ENCODE results near the gene PKN1.

Gene PKN1

GRCh38 chr19:14515501-14516047, 82.5 kb downstream of the PKN1 start:
- ATAC-seq = no peak
- DNase-seq = no peak

GRCh38 chr19:14516048-14516534, 83.0 kb downstream of the PKN1 start:
- ATAC-seq (no peak), DNase-seq (no peak)

- no peak for ATAC-seq
- DNase-seq = no peak
Observed at GRCh38 chr19:14516746-14517438, 83.8 kb downstream of the PKN1 start.

- ATAC-seq (no peak), DNase-seq (no peak)
Observed at GRCh38 chr19:14517446-14517839, 84.3 kb downstream of the PKN1 start.

GRCh38 chr19:14517840-14518505, 84.9 kb downstream of the PKN1 start, which contains the start of gene DNAJB1:
Gene DNAJB1 (minus strand): TSS chr19:14518397. CDS start chr19:14518349, 48 bp downstream.
- peak; percentile 78 for DNase-seq
- peak; percentile 64 for ATAC-seq

GRCh38 chr19:14519245-14519859, 86.2 kb downstream of the PKN1 start:
- DNase-seq = no peak
- ATAC-seq = no peak

GRCh38 chr19:14519860-14520407, 86.8 kb downstream of the PKN1 start:
- DNase-seq = no peak
- peak; percentile 11 for ATAC-seq

- DNase-seq = no peak
- ATAC-seq = no peak
Observed at GRCh38 chr19:14520543-14520942, 87.4 kb downstream of the PKN1 start.
